H1 (cell line): ENCODE results near the gene PC. TPM values are rescaled to one million over a fixed set of nuclear protein-coding genes. Genes with fewer than 3 reads are reported as not detected.

Source experiments
- CTCF ChIA-PET: fragments of 300-600 bp; sonication (Branson Sonifier 250); formaldehyde crosslinking; loops from one replicate; lab custom pipeline; 2021; ENCODE audit not compliant: partially characterized antibody; lab: Charles Lee
- POLR2A ChIA-PET: fragments of 300-600 bp; sonication (Branson Sonifier 250); formaldehyde crosslinking; loops from one replicate; lab custom pipeline; 2021; ENCODE audit warnings: inconsistent platforms; ENCODE audit not compliant: partially characterized antibody; lab: Charles Lee
- DNase-seq, 2 experiments: peaks; one replicate each; pipeline versions ENCODE4 v3.0.0 to v3.0.0-alpha.2; 2010 to 2022; ENCODE audit warnings: low spot score in 2 of 2, low read depth in 1 of 2, mixed read lengths in 1 of 2
- FAIRE-seq: peaks from 2 replicates; lab custom pipeline; 2011; peaks lifted over from hg19 to GRCh38; lab: Jason Lieb, UNC
- H2AFZ ChIP-seq: 2 replicates; pipeline ENCODE4 v1.8.1; 2012; ENCODE audit warnings: low read length, inconsistent platforms
- H2AK5ac ChIP-seq: 2 replicates; pipeline ENCODE4 v1.6.1; 2013; ENCODE audit warnings: low read depth, low read length
- H2BK120ac ChIP-seq: replicated peaks from 2 replicates; pipeline ENCODE3; 2013; ENCODE audit warnings: low read depth, low read length, inconsistent platforms
- H2BK12ac ChIP-seq: 2 replicates; pipeline ENCODE4 v1.6.1; 2013; ENCODE audit warnings: low read depth, low read length
- H2BK15ac ChIP-seq: 2 replicates; pipeline ENCODE4 v1.6.1; 2013; ENCODE audit warnings: low read length
- H2BK20ac ChIP-seq: 2 replicates; pipeline ENCODE4 v1.6.1; 2013; ENCODE audit warnings: low read length
- H2BK5ac ChIP-seq: 2 replicates; pipeline ENCODE4 v1.6.1; 2013; ENCODE audit warnings: low read depth, low read length
- H3K14ac ChIP-seq: 2 replicates; pipeline ENCODE4 v1.6.1; 2013; ENCODE audit warnings: inconsistent platforms; ENCODE audit not compliant: insufficient read length
- H3K18ac ChIP-seq: 2 replicates; pipeline ENCODE4 v1.6.1; 2013; ENCODE audit warnings: low read length; ENCODE audit errors: extremely low read depth
- H3K23ac ChIP-seq: 2 replicates; pipeline ENCODE4 v1.6.1; 2013; ENCODE audit warnings: inconsistent platforms; ENCODE audit not compliant: insufficient read length
- H3K23me2 ChIP-seq: 2 replicates; pipeline ENCODE4 v1.6.1; 2013; ENCODE audit warnings: low read depth, low read length
- H3K27ac ChIP-seq: 2 replicates; pipeline ENCODE4 v1.6.1; 2011; ENCODE audit warnings: low read depth, low read length, inconsistent platforms
- H3K27me3 ChIP-seq, 4 experiments: replicated peaks in 1 of 4; 1 replicate in 1 of 4; 2 replicates in 3 of 4; pipeline versions ENCODE4 v1.6.1 to v1.8.1; 2011 to 2013; ENCODE audit warnings: low read length in 3 of 4, mild to moderate bottlenecking in 3 of 4, inconsistent platforms in 2 of 4, mixed read lengths in 2 of 4, moderate library complexity in 1 of 4; ENCODE audit not compliant: control insufficient read depth in 3 of 4, insufficient read depth in 3 of 4; ENCODE audit errors: extremely low read depth in 1 of 4
- H3K36me3 ChIP-seq, 4 experiments: 2 replicates each; pipeline versions ENCODE4 v1.6.1 to v1.8.1; 2011 to 2013; ENCODE audit warnings: mild to moderate bottlenecking in 4 of 4, low read length in 3 of 4, moderate library complexity in 2 of 4, control low read depth in 1 of 4, inconsistent platforms in 1 of 4; ENCODE audit not compliant: insufficient read depth in 4 of 4, control insufficient read depth in 2 of 4
- H3K4ac ChIP-seq: replicated peaks from 2 replicates; pipeline ENCODE3; 2013; ENCODE audit warnings: low read length, low read depth, mixed read lengths, inconsistent platforms; ENCODE audit not compliant: insufficient read length
- H3K4me1 ChIP-seq, 4 experiments: replicated peaks in 1 of 4; 1 replicate in 1 of 4; 2 replicates in 3 of 4; pipeline versions ENCODE4 v1.6.1 to v1.8.1; 2011 to 2013; ENCODE audit warnings: low read length in 3 of 4, inconsistent platforms in 2 of 4, mixed read lengths in 1 of 4; ENCODE audit not compliant: insufficient read depth in 4 of 4, control insufficient read depth in 3 of 4
- H3K4me2 ChIP-seq, 2 experiments: 2 replicates each; pipeline versions ENCODE4 v1.6.1 to v1.8.1; 2011 to 2013; ENCODE audit warnings: low read depth in 2 of 2, low read length in 2 of 2, control low read depth in 1 of 2, inconsistent platforms in 1 of 2, mild to moderate bottlenecking in 1 of 2; ENCODE audit not compliant: insufficient read depth in 1 of 2
- H3K4me3 ChIP-seq, 4 experiments: fragments of 200-600, 300-600 bp in 1 of 4; sonication (generic), shearing (Covaris generic), sonication (Bioruptor Twin) in 1 of 4; 2 replicates each; pipeline versions ENCODE4 v1.5.1 to v1.8.1; 2011 to 2016; ENCODE audit warnings: low read length in 4 of 4, low read depth in 3 of 4, control low read depth in 2 of 4, inconsistent platforms in 2 of 4, mild to moderate bottlenecking in 2 of 4, mixed read lengths in 1 of 4, moderate library complexity in 1 of 4; ENCODE audit not compliant: insufficient read depth in 2 of 4; ENCODE audit errors: extremely low read depth in 1 of 4
- H3K56ac ChIP-seq: replicated peaks from 2 replicates; pipeline ENCODE3; 2013; ENCODE audit warnings: low read depth, mild to moderate bottlenecking, mixed read lengths, low read length, inconsistent platforms; ENCODE audit not compliant: insufficient read length
- H3K79me1 ChIP-seq: 2 replicates; pipeline ENCODE4 v1.6.1; 2013; ENCODE audit warnings: low read depth, low read length, control low read depth
- H3K79me2 ChIP-seq, 2 experiments: 2 replicates each; pipeline versions ENCODE4 v1.6.1 to v1.8.1; 2012 to 2013; ENCODE audit warnings: low read length in 2 of 2, mild to moderate bottlenecking in 2 of 2, inconsistent platforms in 1 of 2; ENCODE audit not compliant: insufficient read depth in 2 of 2, control insufficient read depth in 1 of 2
- H3K9ac ChIP-seq, 4 experiments: replicated peaks in 1 of 4; 1 replicate in 1 of 4; 2 replicates in 3 of 4; pipeline versions ENCODE4 v1.6.1 to v1.8.1; 2011 to 2013; ENCODE audit warnings: low read depth in 3 of 4, low read length in 3 of 4, control low read depth in 2 of 4, mild to moderate bottlenecking in 2 of 4, moderate library complexity in 2 of 4, inconsistent platforms in 1 of 4; ENCODE audit errors: extremely low read depth in 1 of 4
- H3K9me3 ChIP-seq, 2 experiments: 2 replicates each; pipeline versions ENCODE4 v1.6.1 to v1.8.1; 2012 to 2013; ENCODE audit warnings: mild to moderate bottlenecking in 2 of 2, moderate library complexity in 2 of 2, control low read depth in 1 of 2, inconsistent platforms in 1 of 2, low read depth in 1 of 2, low read length in 1 of 2, mixed read lengths in 1 of 2; ENCODE audit not compliant: insufficient read depth in 2 of 2
- H4K20me1 ChIP-seq, 2 experiments: replicated peaks in 1 of 2; 2 replicates each; pipeline versions ENCODE3 to v1.8.1; 2011 to 2013; ENCODE audit warnings: inconsistent platforms in 2 of 2, low read length in 2 of 2, mild to moderate bottlenecking in 1 of 2; ENCODE audit not compliant: insufficient read depth in 2 of 2, control insufficient read depth in 1 of 2
- H4K5ac ChIP-seq: 2 replicates; pipeline ENCODE4 v1.6.1; 2013; ENCODE audit warnings: low read length, low read depth, mixed read lengths, inconsistent platforms; ENCODE audit not compliant: insufficient read length
- H4K8ac ChIP-seq: 2 replicates; pipeline ENCODE4 v1.8.0; 2013; ENCODE audit warnings: mild to moderate bottlenecking, moderate library complexity, low read length, inconsistent platforms; ENCODE audit not compliant: insufficient read depth; ENCODE audit errors: extremely low read depth
- H4K91ac ChIP-seq: replicated peaks from 2 replicates; pipeline ENCODE3; 2013; ENCODE audit warnings: low read length, mixed read lengths, inconsistent platforms; ENCODE audit not compliant: insufficient read length
- CREB1 ChIP-seq: IDR thresholded peaks from 2 replicates; pipeline ENCODE4 v1.6.1; 2012; ENCODE audit warnings: inconsistent platforms
- GTF2F1 ChIP-seq: IDR thresholded peaks from 2 replicates; pipeline ENCODE4 v1.6.1; 2012; ENCODE audit warnings: low read depth, low read length, improper control_type of control experiment, borderline replicate concordance
- KDM1A ChIP-seq: fragments of 200-600, 300-600 bp; sonication (generic); IDR thresholded peaks from 2 replicates; pipeline ENCODE4 v1.7.1; 2016; ENCODE audit warnings: mild to moderate bottlenecking, low read length, borderline replicate concordance
- POU5F1 ChIP-seq: IDR thresholded peaks from 2 replicates; pipeline ENCODE4 v1.6.1; 2011; ENCODE audit warnings: low read depth, mild to moderate bottlenecking, low read length, moderate library complexity
- SP1 ChIP-seq: IDR thresholded peaks from 2 replicates; pipeline ENCODE4 v1.6.1; 2011; ENCODE audit warnings: low read depth, low read length
- WGBS, 2 experiments: shearing (Covaris generic) in 1 of 2; methylation state at CpG; one replicate each; pipeline versions ENCODE4 v1.1.6 to v1.1.7; 2013 to 2015; ENCODE audit warnings: low lambda C conversion rate in 2 of 2, mixed read lengths in 2 of 2, inconsistent platforms in 1 of 2, low coverage in 1 of 2, missing lambda C conversion rate in 1 of 2; ENCODE audit not compliant: insufficient replicate concordance in 2 of 2, insufficient coverage in 1 of 2, insufficient read length in 1 of 2; ENCODE audit errors: extremely low coverage in 1 of 2, missing lambda C conversion rate in 1 of 2; 5-methylcytosine and 5-hydroxymethylcytosine counted together
- polyA plus RNA-seq, 7 experiments: library from polyadenylated mRNA; depleted of rRNA in 3 of 7; stranded (reverse) in 5 of 7; unstranded in 2 of 7; fragments of >200 nt in 5 of 7; fragments of 200-250 nt in 2 of 7; gene quantifications; 1 replicate in 5 of 7; 2 replicates in 1 of 7; 4 replicates in 1 of 7; pipeline versions ENCODE4 v1.2.1 to v1.2.3, GENCODE V29; 2011 to 2013; ENCODE audit warnings: missing spikeins in 2 of 7, mixed read lengths in 2 of 7
- total RNA-seq: library from RNA; stranded (reverse); fragmentation: NEBNext Ultra II Directional; extraction: Animal tissue kit (Norgen Biotek cat#: 25700); gene quantifications from 2 replicates; pipeline ENCODE4 v1.2.1, GENCODE V29; 2021
- TF ChIP-seq, protein P1 (sequence below), 3 experiments: IDR thresholded peaks; 1 replicate in 2 of 3; 2 replicates in 1 of 3; pipeline versions ENCODE4 v1.5.1 to v1.6.1; 2011; ENCODE audit warnings: low read length in 3 of 3, mild to moderate bottlenecking in 3 of 3, inconsistent platforms in 2 of 3, low read depth in 1 of 3, moderate library complexity in 1 of 3; ENCODE audit not compliant: insufficient read depth in 1 of 3; ENCODE audit errors: control extremely low read depth in 1 of 3
- TF ChIP-seq, protein P2 (sequence below): IDR thresholded peaks from 2 replicates; pipeline ENCODE4 v1.6.1; 2012; ENCODE audit warnings: inconsistent platforms

PC gene
- total and polyA plus RNA-seq, 2 of the 8 experiments (the other 6 are each of a cell fraction or from before 2014, with no cell fraction given): 11.5 to 27.5 TPM

DNA sequence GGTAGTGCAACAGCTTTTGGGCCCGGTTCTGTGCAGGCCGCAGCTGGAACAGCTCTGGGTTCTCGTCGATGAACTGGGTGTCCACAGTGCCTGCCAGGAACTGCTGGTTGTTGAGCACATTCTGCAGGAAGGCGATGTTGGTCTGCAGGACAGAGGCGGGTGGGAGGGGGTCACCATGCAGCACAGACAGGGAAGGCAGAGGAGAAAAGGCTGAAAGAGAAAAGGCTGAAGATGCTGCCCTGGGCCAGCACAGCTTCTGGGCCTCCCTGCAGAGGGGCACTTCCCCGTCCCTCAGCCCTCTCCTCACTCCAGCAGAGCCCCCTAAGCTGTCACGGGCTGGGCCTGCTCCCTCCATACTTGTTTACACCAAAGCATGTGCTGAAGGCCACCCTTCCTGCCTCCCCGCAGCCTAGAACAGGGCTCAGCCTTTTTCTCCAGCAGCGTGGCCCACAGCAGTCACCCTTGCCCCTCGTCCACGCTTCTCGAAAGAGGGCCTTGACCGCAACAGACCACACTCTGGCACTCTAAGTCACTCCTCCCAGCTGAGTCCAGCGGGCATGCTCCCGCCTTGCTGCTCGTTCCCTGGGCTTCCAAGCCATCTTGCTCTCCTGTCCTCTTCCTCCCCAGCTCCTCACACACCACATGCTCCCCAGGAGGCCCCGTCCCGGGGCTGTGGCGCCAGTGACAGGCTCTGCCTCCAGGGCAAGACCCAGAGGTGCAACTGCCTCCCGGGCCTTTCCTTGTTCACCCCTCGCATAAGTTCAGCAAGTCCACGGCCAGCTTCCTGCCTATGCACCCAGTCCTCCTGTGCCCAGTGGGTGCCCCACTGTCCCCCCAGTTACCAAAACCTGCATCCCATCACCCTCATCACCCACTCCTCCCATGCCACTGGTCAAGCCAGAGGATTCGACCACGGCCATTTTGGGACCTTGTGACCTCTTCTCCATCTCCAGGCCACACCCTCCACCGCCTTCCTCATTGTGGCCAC is 104.6 kb downstream of the PC start:
- Histone ChIP-seq H3K4ac (no peak overlapping the region), H3K18ac (no peak overlapping the region), H2BK12ac (peak overlapping the region; percentile 60; the same call in 1 of the 2 replicates), H2AFZ (no peak overlapping the region), H3K23me2 (peaks cover 8% of the 10 kb centered on the region), H4K5ac (no peak overlapping the region), H2BK15ac (peak overlapping the region; percentile 88; the same call in 1 of the 2 replicates), H2AK5ac (no peak overlapping the region), H3K9ac (no peak overlapping the region), H4K8ac (peak overlapping the region; percentile 57; the same call in 1 of the 2 replicates), H3K9me3 (no peaks in the 10 kb centered on the region), H3K79me1 (no peaks in the 10 kb centered on the region), H4K20me1 (peaks cover 0 to 4% of the 10 kb centered on the region in 2 experiments), H3K79me2 (no peaks in the 10 kb centered on the region), H3K4me3 (no peak overlapping the region), H3K4me1 (peaks cover 5 to 20% (median 9%) of the 10 kb centered on the region in 4 experiments), H3K23ac (no peak overlapping the region), H3K27ac (no peak overlapping the region), H3K27me3 (no peaks in the 10 kb centered on the region), H2BK120ac (no peak overlapping the region), H3K56ac (no peak overlapping the region), H2BK5ac (no peak overlapping the region), H3K4me2 (no peak overlapping the region), H3K14ac (no peak overlapping the region), H3K36me3 (peaks cover 0 to 6% (median 0%) of the 10 kb centered on the region in 4 experiments; a peak in 2 of 8 replicates), H2BK20ac (0 out of 2 replicates have a peak overlapping the region, but pooled peaks have one; percentile 48), H4K91ac (no peak overlapping the region)
- DNase-seq (no peak), FAIRE-seq (no peak)
- CTCF ChIA-PET: interaction anchor here (0.6 to 6.3 kb wide), 10 partner anchors 10 to 1336 kb away, joined by 3 to 72 read pairs (median 6); partner anchors contain the start of genes C11orf86 and RCE1
- POLR2A ChIA-PET: interaction anchor here (2.6 to 5.4 kb wide), 2 partner anchors 10 to 13 kb away, joined by 7 to 53 read pairs; partner anchors contain the start of gene RCE1
- WGBS, 2 experiments: 91% methylated on average over 23 of the region's 26 CpGs; no CpG with 5 or more reads in 1 of the 2 experiments
- TF ChIP-seq SP1 (no peak), GTF2F1 (no peak), CREB1 (no peak), KDM1A (no peak), POU5F1 (no peak)
- TF ChIP-seq, protein P1, sequence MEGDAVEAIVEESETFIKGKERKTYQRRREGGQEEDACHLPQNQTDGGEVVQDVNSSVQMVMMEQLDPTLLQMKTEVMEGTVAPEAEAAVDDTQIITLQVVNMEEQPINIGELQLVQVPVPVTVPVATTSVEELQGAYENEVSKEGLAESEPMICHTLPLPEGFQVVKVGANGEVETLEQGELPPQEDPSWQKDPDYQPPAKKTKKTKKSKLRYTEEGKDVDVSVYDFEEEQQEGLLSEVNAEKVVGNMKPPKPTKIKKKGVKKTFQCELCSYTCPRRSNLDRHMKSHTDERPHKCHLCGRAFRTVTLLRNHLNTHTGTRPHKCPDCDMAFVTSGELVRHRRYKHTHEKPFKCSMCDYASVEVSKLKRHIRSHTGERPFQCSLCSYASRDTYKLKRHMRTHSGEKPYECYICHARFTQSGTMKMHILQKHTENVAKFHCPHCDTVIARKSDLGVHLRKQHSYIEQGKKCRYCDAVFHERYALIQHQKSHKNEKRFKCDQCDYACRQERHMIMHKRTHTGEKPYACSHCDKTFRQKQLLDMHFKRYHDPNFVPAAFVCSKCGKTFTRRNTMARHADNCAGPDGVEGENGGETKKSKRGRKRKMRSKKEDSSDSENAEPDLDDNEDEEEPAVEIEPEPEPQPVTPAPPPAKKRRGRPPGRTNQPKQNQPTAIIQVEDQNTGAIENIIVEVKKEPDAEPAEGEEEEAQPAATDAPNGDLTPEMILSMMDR (IDR thresholded peaks at IDR 0.05; ENCODE audit: control extremely low read depth in 1 of 3, insufficient read depth in 1 of 3, low read depth in 1 of 3, low read length in 3 of 3): no peak
- TF ChIP-seq, protein P2, sequence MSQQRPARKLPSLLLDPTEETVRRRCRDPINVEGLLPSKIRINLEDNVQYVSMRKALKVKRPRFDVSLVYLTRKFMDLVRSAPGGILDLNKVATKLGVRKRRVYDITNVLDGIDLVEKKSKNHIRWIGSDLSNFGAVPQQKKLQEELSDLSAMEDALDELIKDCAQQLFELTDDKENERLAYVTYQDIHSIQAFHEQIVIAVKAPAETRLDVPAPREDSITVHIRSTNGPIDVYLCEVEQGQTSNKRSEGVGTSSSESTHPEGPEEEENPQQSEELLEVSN: no peak
